ENCODE data around the gene FOS. TPM values are rescaled to one million over a fixed set of nuclear protein-coding genes. Genes with fewer than 3 reads are reported as not detected.
"Not testable (repeated sequence)": the region's sequence is repeated elsewhere in the genome, so short reads cannot be mapped to it uniquely, and the experiment has no call there.

FOS gene
- total RNA-seq = 7.8 and 278 TPM in 2 replicates

DNA sequence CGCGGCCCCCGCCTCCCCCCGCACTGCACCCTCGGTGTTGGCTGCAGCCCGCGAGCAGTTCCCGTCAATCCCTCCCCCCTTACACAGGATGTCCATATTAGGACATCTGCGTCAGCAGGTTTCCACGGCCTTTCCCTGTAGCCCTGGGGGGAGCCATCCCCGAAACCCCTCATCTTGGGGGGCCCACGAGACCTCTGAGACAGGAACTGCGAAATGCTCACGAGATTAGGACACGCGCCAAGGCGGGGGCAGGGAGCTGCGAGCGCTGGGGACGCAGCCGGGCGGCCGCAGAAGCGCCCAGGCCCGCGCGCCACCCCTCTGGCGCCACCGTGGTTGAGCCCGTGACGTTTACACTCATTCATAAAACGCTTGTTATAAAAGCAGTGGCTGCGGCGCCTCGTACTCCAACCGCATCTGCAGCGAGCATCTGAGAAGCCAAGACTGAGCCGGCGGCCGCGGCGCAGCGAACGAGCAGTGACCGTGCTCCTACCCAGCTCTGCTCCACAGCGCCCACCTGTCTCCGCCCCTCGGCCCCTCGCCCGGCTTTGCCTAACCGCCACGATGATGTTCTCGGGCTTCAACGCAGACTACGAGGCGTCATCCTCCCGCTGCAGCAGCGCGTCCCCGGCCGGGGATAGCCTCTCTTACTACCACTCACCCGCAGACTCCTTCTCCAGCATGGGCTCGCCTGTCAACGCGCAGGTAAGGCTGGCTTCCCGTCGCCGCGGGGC lies at the start of gene FOS:
FOS (plus strand) TSS at position 407 of the 731 bp plus-strand sequence; CDS start at position 562, 155 bp downstream.
- peak; percentile 96 to 98 for DNase-seq (ENCODE audit: low read depth in 2 of 2)

DNA sequence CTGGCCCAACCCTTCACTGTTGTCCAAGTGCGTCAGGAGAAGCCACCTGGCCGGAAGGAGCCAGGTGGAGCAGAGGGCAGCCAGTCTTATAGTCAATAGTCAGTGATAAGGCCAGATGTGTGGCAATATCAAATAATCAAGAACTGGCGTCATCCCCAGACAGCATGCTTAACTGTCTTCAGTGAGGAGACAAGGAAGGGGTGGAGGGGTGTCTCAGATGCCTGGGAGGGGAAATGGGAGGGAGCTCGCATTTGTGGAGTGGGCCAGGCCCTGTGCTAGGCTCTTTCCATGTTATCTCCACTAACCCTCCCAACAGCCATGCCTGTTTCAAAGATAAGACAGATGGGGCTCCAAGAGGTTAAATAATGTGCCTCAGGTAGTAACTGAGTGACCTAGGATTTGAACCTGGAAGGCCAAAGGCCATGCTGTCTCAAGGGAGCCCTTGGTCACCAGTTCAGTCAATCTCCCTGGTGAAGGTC lies 48.9 kb upstream of the FOS start:
- no peak for DNase-seq (ENCODE audit: low read depth in 2 of 2)

DNA sequence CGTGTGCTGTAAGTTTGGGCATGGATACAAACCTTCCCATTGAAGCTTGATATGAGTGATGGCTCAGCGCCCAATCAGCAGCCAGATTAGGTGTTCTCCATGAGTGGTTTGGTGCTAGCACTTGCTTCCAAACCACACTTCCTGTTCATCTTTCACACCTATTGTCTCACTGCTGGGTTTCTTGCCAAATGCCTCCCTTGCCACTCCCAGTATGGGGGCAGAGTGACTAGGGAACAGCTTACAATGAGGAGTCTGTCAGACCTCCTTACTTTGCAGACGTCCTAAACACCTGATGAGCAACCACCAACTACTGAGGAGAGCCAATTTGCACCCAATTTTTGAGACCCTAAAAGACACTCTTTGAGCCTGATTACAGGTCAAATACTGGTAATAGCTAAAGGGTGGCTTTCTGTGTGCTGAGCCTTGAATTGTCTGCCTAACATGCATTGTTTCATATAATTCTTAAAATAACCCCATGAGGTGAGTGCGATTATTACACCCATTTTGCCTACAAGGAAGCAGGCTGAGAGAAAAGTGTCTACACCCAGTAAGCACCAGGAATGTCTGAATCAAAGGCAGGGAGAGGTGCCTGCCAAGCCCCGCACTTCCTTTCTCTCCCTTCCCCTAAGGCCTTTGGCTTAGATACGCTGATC lies 48.4 kb upstream of the FOS start:
- DNase-seq (ENCODE audit: low read depth in 2 of 2) = peak; percentile 54 to 90

DNA sequence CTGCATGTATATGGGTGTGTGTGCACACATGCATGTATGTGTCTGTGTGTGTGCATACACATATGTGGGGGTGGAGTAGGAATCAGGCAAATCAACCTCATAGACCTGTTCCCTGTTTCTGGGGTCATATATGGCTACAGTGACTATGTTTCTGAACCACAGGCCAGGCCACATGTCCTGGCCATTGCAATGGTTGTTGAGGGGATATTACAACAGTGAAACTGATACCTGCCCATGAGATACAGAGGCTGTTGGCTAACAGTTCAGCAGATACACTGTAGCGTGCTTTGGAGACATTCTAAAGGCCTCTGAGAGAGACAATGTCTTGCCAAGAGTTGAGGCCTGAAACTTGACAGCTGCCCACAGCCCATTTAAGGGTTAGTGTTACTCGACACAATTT lies 47.3 kb upstream of the FOS start:
- DNase-seq (ENCODE audit: low read depth in 2 of 2) = no peak

DNA sequence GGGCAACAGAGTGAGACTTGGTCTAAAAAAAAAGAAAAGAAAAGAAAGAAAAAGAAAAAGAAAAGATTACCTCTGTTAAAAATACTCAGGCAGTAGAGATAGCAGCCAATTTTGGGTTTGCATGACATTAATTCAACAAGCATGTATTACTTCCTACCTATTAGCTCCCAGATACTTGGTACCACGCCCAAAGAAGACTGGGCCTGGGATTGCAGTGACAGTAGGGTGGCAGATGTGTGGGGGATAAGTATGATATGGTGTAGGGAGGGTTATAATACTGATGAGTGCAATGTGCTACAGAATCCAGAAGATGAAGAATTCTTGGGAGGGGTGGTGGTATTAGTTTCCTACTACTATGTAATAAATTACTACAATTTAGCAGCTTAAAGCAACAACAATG lies 46.4 kb upstream of the FOS start:
- no peak for DNase-seq (ENCODE audit: low read depth in 2 of 2)

DNA sequence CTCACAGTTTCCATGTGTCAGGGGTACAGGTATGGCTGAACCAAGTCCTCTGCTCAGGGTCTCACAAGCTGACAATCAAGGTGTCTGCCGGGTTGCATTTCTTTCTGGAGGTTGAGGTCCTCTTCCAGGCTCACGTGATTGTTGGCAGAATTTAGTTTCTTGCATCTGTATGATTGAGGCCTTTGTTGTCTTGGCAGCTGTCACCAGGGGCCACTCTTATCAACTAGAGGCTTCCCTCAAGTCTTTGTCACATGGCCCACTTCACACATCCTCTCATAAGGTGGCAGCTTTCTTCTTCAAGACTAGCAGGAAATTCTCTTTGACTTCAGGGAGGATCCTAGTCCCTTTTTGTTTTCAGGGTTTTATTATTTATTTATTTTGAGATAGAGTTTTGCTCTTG lies 46.0 kb upstream of the FOS start:
- DNase-seq (ENCODE audit: low read depth in 2 of 2) = no peak

DNA sequence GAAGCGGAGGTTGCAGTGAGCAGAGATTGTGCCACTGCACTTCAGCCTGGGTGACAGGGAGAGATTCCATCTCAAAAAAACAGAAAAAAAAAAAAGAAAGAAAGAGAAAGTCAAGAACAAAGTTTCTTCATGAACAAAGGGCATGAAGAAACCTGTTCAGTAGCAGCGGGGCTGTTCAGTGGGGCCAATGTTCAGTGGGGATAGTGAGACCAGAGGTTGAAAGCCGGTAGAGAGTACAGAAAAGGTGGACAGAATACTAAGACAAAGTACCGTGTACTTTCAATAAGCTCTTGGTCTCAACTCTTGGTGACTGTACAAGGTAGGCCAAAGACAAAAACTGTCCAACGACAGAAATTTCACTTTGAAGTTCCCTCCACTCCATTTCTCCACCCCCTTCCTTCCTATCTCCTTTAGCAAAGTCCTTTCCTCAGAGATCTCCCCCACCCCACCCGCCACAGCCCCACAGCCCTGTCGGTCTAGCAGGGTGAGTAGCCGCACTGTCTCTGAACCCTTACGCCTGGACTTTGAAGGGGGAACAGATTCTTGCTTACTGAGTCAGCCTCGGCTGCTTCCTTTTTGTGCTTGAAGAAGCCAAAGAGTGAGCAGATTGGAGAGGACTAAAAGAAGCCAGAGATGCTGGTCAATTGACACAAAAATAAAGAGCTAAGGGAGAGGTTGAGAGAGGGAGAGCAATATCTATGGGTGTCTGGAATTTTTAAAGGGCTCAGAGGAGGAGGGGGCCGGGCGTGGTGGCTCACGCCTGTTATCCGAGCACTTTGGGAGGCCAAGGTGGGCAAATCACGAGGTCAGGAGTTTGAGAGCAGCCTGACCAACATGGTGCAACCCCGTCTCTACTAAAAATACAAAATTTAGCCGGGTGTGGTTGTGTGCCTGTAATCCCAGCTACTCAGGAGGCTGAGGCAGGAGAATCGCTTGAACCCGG lies 44.2 kb upstream of the FOS start:
- peak in 1 of 2 donors; percentile 97 for DNase-seq (ENCODE audit: low read depth in 2 of 2)

DNA sequence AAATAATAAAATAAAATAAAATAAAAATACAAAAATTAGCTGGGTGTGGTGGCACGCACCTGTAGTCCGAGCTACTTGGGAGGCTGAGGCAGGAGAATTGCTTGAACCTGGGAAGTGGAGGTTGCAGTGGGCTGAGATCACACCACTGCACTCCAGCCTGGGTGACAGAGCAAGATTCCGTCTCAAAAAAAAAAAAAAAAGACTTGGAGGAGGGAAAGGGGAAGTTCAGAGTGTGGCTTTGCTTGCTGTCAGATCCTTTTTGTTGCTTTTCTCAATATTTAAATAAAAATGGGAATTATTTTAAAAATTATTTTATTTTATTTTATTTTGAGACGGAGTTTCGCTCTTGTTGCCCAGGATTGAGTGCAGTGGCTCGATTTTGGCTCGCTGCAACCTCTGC lies 43.4 kb upstream of the FOS start:
- not testable (repeated sequence) for DNase-seq (ENCODE audit: low read depth in 2 of 2)

DNA sequence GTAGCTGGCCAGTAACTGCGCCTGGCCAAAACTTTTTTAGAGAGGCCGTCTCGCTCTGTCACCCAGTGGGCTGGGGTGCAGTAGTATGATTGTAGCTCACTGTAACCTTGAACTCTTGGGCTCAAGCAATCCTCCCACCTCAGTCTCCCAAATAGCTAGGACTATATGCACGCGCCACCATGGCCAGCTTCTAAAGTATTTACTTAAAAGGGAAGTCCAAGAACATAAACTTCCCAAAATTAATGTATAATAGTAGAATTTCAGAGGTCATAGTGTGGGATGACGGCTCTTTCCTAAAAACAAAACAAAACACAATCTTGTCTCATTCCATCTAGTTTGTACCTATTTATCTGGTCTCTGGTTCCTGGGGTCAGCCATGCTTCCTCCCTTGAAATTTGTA lies 42.2 kb upstream of the FOS start:
- DNase-seq (ENCODE audit: low read depth in 2 of 2) = no peak

DNA sequence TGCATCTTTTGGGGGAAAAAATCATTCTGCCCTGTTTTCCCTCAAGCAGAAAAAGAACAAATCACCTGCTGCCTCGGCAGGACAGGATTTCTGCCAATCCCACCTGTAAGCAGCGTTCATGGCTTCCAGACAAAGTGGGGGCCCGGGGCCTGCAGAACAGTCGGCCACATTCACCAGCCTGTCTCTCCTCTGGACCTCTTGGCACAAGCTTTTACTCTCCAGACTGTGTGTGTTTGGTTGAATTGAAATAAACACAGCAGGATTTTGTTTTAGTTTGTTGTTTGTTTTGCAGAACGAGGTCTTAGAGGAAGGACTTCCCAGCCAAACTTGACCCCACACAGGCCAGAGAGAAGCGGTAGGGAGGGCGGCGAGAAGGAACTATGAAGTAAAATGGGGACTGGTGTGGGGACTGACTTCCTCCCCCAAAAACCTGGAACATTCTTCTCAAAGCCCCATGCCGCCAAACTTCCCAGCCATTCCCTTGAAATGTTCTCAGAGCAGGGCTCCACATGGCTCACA lies 41.7 kb upstream of the FOS start:
- no peak for DNase-seq (ENCODE audit: low read depth in 2 of 2)

DNA sequence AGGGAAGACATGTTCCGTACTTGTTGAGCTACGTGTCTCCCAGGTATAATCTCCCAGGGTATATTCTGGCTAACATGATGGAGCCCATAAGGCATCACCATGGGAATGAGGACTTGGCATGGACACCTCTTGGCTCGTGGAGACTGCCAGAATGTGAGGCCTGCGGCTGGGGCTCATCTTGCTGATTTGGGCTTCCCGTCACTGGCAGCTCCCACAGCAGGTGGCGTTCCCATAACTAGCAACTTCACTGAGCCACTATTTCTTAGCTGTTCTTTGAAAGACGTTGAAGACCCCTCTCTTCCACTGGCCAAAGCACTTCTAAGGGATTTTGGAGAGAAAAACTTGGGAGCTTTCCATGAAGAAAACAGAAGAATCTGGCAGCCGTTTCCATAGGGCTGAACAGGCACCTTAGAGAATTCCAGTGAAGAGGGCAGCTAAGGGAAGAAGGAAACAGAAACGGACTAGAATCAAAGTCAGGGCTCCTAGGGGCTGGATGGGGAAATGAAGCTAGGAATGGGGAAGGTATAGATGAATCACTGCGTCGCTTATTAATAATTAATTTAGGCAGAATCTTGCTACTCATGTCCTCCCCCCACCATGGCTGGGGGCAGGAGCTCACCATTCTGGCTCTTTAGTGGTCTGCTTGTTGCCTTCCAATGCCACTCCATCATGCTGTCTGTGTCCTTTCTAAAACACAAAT lies 39.7 kb upstream of the FOS start:
- no peak for DNase-seq (ENCODE audit: low read depth in 2 of 2)

DNA sequence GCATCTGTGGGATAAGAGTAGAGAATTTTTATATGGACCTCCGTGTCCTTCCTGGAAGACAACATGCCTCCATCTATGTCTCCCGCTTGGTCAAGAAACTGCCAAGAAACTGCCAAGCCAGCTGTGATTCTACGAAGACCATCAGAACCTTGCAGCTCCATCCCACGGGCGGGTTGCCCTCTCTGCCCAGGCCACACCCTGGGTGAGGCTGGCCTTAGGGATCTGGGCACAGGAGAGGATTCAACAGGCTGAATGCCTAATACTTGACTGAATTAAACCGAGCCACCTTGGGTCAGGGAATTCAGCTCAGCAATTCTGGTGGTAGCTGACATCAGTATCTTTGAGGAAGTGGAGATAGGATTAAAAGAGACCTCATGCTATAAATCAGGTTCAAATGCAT lies 37.8 kb upstream of the FOS start:
- DNase-seq (ENCODE audit: low read depth in 2 of 2) = no peak

DNA sequence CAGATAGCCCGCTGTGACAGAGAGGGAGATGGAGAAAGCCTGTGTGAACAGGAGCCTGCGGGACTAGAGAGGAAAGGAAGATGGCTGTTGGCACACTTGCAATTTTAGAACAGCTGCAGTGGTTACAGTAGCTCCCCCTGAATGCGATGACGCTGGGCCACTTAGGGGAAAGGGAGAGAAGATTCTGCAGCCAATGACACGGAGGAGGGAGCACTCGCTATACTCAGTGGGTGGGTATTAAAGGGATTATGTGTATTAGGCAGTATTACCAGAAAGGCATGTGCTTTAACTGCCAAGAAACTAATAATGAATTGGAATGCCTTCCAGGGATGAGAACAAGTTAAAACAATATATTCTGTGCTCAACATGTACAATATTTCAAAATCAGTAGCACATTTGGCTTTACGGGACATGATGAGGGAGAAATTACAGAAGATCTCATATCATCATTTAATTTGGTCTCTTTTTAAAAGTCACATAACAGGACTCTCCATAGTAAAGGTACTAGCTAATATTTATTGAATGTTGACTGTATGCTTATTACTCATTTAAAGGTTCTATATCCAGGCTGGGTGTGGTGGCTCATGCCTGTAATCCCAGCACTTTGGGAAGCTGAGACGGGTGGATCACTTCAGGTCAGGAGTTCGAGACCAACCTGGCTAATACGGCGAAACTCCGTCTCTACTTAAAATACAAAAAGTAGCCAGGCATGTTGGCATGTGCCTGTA lies 35.9 kb upstream of the FOS start:
- DNase-seq (ENCODE audit: low read depth in 2 of 2) = no peak

DNA sequence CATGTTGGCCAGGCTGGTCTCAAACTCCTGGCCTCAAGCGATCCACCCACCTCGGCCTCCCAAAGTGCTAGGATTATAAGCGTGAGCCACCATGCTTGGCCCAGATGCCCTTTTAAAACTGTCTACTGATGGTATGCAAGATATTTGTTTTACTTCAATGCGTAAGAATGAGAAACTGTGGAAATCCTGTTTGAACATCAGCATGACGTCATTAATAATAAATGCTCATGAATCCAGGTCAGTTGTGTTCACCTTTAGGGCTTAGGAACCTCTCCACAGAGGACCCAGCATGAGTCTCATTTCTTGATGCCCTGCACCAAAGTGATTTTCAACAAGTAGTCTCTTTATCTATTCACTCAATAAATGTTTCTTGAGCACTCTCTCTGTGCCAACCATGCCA lies 34.5 kb upstream of the FOS start:
- no peak for DNase-seq (ENCODE audit: low read depth in 2 of 2)

DNA sequence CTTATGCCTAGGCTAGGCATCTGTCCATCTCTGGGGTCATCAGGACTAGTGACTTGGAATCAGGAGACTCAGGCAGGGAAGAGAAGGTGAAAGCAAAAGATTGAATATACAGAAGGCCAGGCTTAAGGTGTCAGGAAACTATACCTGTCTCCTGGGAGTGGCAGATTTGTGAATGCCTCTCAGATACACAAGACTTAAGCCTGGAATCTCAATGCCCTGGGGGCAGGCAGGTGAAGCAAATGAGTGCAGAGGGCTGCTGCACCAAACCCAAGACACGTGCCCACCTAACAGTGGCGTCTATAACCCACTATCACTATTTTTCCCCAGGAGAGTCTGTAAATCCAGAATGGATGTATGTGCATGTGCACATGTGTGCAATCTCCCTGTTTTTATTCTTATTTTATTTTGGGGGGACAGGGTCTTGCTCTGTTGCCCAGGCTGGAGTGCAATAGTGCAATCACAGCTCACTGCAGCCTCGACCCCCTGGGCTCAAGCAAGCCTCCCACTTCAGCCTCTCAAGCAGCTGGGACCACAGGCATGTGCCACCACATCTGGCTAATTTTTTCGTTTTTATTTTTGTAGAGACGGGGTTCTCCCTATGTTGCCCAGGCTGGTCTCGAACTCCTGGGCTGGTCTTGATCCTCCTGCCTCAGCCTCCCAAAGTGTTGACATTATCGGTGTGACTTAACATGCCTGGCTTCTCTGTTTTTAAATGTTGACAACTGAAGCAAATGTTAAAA lies 31.9 kb upstream of the FOS start:
- no peak for DNase-seq (ENCODE audit: low read depth in 2 of 2)

DNA sequence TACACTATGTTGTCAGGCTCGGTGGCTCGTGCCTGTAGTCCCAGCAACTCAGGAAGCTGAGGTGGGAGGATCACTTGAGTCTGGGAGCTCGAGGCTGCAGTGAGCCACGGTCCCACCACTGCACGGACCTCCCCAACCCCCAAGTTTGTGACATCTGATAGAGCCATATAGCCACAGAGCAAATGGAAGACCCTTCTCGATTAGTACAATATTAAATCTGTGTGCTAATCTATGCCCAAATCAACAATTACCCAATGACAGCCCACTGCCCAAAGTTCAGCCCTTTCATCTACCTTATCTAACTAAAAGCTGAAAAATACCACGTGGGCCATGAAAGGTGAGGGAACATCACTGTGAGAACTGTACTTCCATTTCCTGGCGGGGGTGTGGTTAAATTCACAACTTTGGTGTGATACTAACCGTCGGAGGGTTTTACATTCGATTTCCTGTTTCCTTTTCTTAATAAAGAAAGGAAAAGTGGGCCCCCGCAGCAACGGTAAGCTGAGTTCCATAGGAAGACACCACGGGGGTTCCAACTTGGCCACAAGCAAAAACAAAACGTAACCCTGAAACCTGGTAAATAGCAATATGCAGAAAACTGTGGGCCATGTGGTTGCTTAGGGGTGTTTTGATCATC lies 31.2 kb upstream of the FOS start:
- DNase-seq (ENCODE audit: low read depth in 2 of 2) = peak; percentile 7 to 43

DNA sequence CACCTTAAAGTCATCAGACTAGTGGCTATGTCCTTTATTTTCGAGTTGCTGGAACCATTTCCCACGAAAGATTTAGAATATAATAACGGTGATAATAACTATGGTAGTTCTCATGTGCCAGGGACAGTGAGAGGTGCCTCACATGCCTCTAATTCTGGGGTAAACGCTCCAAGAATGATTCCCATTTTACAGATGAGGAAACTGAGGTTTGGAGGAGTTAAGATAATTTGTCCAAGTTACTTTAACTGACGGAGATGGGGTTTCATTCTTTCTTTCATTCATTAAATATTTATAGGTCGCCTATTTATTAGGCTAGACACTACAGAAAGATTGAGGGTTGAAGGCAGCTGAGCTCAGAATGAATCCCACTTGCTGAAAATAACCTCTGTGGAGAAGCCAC lies 30.7 kb upstream of the FOS start:
- DNase-seq (ENCODE audit: low read depth in 2 of 2) = no peak

DNA sequence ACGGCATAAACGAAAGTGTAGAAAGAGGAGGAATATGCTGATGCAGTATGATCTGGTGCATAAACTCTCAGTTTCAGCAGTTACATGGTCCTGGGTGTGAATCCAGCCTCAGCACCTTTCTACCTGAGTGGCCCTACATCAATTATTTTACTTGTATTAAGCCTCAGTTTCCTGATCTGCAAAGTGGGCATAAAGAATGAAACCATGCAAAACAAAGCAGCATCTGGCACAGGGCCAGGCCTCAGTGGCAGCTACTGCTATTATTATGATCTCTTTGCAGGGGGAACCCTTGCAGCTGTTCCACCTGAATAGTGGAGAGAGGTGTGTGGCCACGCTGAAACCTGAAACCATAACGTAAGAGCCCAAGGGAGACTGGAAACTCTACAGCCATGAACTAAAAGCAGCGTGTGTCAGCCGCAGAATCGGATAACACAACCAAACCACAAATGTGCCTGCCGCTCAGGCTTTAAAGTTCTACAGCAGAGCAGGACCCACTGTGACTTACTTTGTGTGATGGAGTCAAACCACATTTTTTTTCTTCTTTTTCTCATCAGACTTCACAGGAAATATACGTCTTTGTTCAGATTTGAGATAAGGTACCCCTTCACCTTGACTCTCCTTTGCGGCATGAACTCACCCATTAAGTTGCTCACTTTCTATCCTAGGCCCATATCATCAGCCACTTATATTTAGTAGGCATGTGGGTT lies 29.2 kb upstream of the FOS start:
- no peak for DNase-seq (ENCODE audit: low read depth in 2 of 2)

DNA sequence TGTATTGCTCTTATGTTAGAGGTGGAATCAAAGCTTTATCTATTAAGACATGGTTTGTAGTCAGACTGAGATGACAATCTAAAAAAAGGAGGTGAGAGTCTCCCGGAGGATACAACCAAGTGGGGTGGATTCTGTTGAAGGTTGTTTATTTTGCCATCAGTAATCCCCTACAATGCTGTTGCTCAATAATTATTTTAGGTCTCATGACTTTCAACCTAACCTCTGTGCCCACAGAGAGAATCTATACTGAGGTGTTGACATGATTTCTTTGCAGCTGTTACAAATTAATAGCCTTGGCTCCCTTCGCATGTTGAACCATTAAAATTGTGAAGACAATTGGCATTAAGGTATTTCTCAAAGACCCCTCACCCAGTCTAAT lies 28.7 kb upstream of the FOS start:
- DNase-seq (ENCODE audit: low read depth in 2 of 2) = no peak

Measured in lung microvascular endothelial cell (primary cell).